Tibial artery (tissue), 4 donors: ENCODE data around the gene GABRQ.

ENCODE experiments used
- DNase-seq, 2 donors: peaks; one replicate each; pipeline ENCODE4 v3.0.0-alpha.2; 2019
- H3K27ac ChIP-seq, 2 donors: fragments of 200-600 bp; sonication (generic) in 1 of 2; 1 replicate in 1 of 2; 2 replicates in 1 of 2; pipeline ENCODE4 v1.5.1; 2018 to 2019; ENCODE audit warnings: mild to moderate bottlenecking in 1 of 2
- H3K27me3 ChIP-seq, 2 donors: fragments of 200-600 bp; sonication (generic) in 1 of 2; one replicate each; pipeline versions ENCODE4 v1.5.1 to v1.6.0; 2016 to 2019
- H3K36me3 ChIP-seq, 3 donors: fragments of 200-600 bp; sonication (generic) in 2 of 3; one replicate each; pipeline ENCODE4 v1.5.1; 2016 to 2019; ENCODE audit warnings: mild to moderate bottlenecking in 2 of 3
- H3K4me1 ChIP-seq, 4 donors: fragments of 200-600 bp; sonication (generic) in 2 of 4; 1 replicate in 3 of 4; 2 replicates in 1 of 4; pipeline ENCODE4 v1.5.1; 2016 to 2019
- H3K4me3 ChIP-seq, 2 donors: fragments of 200-600 bp; sonication (generic) in 1 of 2; 1 replicate in 1 of 2; 2 replicates in 1 of 2; pipeline ENCODE4 v1.5.1; 2018 to 2019; ENCODE audit warnings: mild to moderate bottlenecking in 2 of 2
- H3K9me3 ChIP-seq, 3 donors: fragments of 200-600 bp; sonication (generic) in 1 of 3; one replicate each; pipeline ENCODE4 v1.5.1; 2016 to 2019
- intact Hi-C: fragments of 100-400 bp; cut with DNase I; formaldehyde crosslinking; loops from one replicate; pipeline ENCODE4 v1.15.0; 2023; ENCODE audit warnings: low total_unique reads
- TF ChIP-seq, protein P1 (sequence below), 2 experiments: fragments of 200-600 bp in 1 of 2; fragments of 450-650 bp in 1 of 2; IDR thresholded peaks; one replicate each; pipeline ENCODE4 v1.5.1; 2017 to 2019; ENCODE audit warnings: antibody characterized with exemption in 2 of 2, mild to moderate bottlenecking in 1 of 2, moderate library complexity in 1 of 2

The GABRQ gene

DNA sequence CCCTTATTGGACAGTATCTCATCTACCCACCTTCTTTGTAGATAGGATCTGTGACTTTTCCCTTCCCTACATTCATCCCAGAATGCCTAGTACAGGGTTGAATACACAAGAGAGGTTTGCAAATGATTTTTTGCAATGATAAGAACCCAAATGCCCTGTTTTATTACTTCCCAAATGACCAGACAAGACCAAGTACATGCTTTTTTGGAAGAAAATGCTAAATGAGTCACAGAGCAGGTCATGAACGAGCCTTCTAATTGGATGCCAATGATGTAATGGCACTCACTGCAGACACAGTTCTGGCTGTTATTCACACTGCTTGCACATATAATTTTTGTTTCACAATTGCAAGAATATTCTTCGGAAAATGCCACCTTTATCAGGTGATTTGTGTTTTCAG is 17.8 kb upstream of the GABRQ start:
- intact Hi-C loops, result no loop called here
- TF ChIP-seq, protein P1, sequence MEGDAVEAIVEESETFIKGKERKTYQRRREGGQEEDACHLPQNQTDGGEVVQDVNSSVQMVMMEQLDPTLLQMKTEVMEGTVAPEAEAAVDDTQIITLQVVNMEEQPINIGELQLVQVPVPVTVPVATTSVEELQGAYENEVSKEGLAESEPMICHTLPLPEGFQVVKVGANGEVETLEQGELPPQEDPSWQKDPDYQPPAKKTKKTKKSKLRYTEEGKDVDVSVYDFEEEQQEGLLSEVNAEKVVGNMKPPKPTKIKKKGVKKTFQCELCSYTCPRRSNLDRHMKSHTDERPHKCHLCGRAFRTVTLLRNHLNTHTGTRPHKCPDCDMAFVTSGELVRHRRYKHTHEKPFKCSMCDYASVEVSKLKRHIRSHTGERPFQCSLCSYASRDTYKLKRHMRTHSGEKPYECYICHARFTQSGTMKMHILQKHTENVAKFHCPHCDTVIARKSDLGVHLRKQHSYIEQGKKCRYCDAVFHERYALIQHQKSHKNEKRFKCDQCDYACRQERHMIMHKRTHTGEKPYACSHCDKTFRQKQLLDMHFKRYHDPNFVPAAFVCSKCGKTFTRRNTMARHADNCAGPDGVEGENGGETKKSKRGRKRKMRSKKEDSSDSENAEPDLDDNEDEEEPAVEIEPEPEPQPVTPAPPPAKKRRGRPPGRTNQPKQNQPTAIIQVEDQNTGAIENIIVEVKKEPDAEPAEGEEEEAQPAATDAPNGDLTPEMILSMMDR (IDR thresholded peaks at IDR 0.05), result no peak
- DNase-seq, result no peak

DNA sequence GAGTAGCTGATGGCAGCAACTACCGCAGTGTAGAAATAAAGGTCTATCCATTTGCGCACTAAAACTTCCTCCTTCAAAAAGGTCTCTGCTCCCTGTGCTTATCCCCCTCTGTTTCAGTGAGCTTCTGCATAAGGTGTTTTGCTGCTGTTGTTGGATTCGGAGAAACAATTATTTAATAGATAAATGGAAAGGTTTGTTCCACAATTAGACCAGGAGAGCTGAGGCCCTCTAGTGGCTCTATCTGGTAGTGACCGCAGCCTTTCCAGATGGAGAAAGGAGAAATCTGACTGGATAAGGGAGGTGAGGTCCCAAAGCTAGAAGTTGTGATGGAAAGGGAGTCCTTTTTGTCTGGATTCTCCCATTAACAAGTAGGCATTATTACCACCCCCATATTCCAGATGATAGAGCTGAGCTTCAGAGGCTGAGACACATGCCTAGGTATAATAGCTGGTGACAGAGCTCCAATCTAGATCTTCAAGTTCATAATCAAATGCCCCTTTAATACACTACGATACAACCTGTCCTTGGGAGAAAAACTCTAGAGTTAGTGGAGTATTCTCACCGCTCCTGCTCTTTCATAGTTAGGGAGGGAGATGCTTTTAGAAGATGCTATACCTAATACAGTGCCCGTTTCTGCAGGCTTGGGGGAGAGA is 5.1 kb upstream of the GABRQ start:
- H3K36me3 ChIP-seq, result no peaks in the 10 kb centered on the region
- H3K9me3 ChIP-seq, result no peaks in the 10 kb centered on the region
- peaks cover 0 to 5% of the 10 kb centered on the region in 2 donors for H3K27me3 ChIP-seq
- no peak overlapping the region for H3K27ac ChIP-seq
- peak in 1 of 2 donors; percentile 55 for DNase-seq
- H3K4me1 ChIP-seq, result peaks cover 0 to 2% (median 0%) of the 10 kb centered on the region in 4 donors
- TF ChIP-seq, protein P1 (IDR thresholded peaks at IDR 0.05), result peak; percentile 56 to 63
- no peak overlapping the region for H3K4me3 ChIP-seq
- intact Hi-C loops, result loop anchor here (5.0 kb wide), 1 partner anchor 880 kb away; no protein-coding TSS in a partner anchor

More for the DNA sequence above, 17.8 kb upstream of the GABRQ start:
- Histone ChIP-seq H3K4me3 (no peak overlapping the region), H3K27ac (no peak overlapping the region), H3K9me3 (no peaks in the 10 kb centered on the region), H3K4me1 (no peaks in the 10 kb centered on the region), H3K36me3 (no peaks in the 10 kb centered on the region), H3K27me3 (no peaks in the 10 kb centered on the region)

DNA sequence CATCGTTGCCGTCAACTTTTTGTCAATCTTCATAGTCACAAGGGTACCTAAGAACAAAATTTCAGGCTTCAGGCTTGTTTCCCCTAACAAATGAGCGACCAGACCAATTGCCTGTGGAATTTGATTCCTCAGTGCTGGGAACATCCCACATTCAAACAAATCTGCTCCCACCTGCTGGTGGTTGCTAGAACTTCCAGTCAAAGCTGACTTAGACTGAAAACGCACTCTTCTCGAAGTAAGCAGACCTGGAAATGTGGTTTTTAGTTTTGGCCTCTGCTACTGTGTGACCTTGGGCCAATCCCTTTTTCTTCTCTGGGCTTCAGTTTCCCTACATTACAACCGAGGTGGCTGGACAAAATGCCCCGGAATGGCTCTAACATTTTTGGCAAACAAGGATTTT is 1.8 kb upstream of the GABRQ start:
- TF ChIP-seq, protein P1 (IDR thresholded peaks at IDR 0.05), result peak; percentile 23 to 40
- Histone ChIP-seq H3K4me1 (peaks cover 0 to 6% (median 0%) of the 10 kb centered on the region in 4 donors), H3K4me3 (no peak overlapping the region), H3K9me3 (no peaks in the 10 kb centered on the region), H3K27ac (no peak overlapping the region), H3K36me3 (no peaks in the 10 kb centered on the region), H3K27me3 (peaks cover 0 to 21% of the 10 kb centered on the region in 2 donors)
- intact Hi-C loops, result no loop called here
- no peak for DNase-seq

DNA sequence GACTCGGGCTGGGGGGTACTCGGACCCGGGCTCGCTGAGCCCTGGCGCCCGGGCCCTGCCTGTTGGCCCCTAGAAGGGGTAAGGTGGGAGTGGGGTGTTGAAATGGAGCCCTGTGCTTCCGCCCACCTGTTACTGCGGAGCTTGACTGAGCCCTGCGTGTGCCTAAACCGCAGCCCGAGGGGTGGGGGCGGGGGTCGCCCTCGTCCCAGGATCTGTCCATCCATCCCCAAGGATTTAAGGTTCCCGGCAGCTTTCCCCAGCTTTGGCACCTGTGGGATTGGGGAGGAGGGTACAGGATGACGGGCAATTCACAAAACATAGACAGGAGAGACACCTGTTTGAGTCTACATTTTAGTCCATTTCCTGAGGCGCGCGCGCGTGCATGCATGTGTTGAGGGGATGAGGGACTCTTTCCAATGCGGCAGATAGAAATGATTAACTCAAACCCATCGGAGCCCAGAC is 779 bp downstream of the GABRQ start:
- no peaks in the 10 kb centered on the region for H3K36me3 ChIP-seq
- DNase-seq, result no peak
- H3K27ac ChIP-seq, result no peak overlapping the region
- H3K4me3 ChIP-seq, result no peak overlapping the region
- H3K9me3 ChIP-seq, result no peaks in the 10 kb centered on the region
- H3K4me1 ChIP-seq, result peaks cover 0 to 6% (median 0%) of the 10 kb centered on the region in 4 donors
- H3K27me3 ChIP-seq, result peaks cover 0 to 21% of the 10 kb centered on the region in 2 donors
- TF ChIP-seq, protein P1 (IDR thresholded peaks at IDR 0.05), result no peak
- intact Hi-C loops, result no loop called here

DNA sequence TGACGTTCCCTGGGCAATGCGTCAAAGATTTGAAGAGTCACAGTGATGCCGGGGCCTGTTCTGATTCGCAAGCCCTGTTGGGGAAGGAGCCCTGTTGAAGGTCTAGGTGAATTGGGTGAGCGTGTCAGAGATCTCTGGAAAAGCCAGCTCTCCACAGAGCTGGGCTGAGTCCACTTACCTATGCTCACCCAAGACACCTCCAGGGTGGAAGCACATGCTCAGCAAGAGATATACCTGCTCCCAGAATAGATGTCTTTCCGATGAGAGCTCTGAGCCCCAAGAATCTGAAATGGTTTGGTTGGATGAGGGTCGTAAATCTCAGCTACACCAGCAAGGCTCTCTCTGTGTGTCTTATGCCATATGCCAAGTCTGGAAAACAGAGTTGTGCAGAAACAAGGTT is 1.7 kb downstream of the GABRQ start:
- H3K4me3 ChIP-seq, result no peak overlapping the region
- H3K27ac ChIP-seq, result no peak overlapping the region
- intact Hi-C loops, result no loop called here
- H3K27me3 ChIP-seq, result peaks cover 0 to 21% of the 10 kb centered on the region in 2 donors
- H3K4me1 ChIP-seq, result peaks cover 0 to 6% (median 0%) of the 10 kb centered on the region in 4 donors
- TF ChIP-seq, protein P1 (IDR thresholded peaks at IDR 0.05), result no peak
- H3K9me3 ChIP-seq, result no peaks in the 10 kb centered on the region
- no peak for DNase-seq
- no peaks in the 10 kb centered on the region for H3K36me3 ChIP-seq
